ENCODE results near the gene PLCH1. TPM values are rescaled to one million over a fixed set of nuclear protein-coding genes. Genes with fewer than 3 reads are reported as not detected.
A peak's percentile ranks its signal among the peaks of the same experiment; 100 is the strongest.

The PLCH1 gene
- total RNA-seq, 2 experiments from 2014 or later: 0.16 to 0.26 TPM

DNA sequence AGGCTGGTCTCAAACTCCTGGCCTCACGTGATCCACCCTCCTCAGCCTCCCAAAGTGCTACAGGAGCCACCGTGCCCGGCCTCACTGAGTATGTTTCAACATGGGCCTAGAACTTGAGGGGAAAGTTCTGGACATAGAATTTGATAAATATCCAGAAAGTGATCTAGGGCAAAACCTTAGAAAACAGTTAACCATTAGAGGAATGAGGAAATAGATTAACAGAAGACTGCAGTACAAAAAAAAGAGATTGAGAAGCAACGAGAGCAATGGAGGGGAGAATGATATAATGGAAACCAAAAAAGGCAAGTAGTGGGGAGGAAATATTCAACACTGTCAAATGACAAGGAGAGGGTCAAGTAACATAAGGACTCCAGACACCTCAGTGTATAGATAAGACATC lies 191.5 kb downstream of the PLCH1 start:
- ChIA-PET POLR2A (no interaction called here), CTCF (no interaction called here)
- no peak for ATAC-seq
- Mint-ChIP-seq H3K36me3 (ENCODE audit: low read depth) (no peaks in the 10 kb centered on the region), H3K9me3 (ENCODE audit: low read depth) (no peaks in the 10 kb centered on the region), H3K27ac (no peak overlapping the region), H3K4me1 (peaks cover 37% of the 10 kb centered on the region), H3K4me3 (no peak overlapping the region), H3K27me3 (no peaks in the 10 kb centered on the region)
- no peak for DNase-seq
- intact Hi-C loops (cut with DNase I, micrococcal nuclease): no loop called here

DNA sequence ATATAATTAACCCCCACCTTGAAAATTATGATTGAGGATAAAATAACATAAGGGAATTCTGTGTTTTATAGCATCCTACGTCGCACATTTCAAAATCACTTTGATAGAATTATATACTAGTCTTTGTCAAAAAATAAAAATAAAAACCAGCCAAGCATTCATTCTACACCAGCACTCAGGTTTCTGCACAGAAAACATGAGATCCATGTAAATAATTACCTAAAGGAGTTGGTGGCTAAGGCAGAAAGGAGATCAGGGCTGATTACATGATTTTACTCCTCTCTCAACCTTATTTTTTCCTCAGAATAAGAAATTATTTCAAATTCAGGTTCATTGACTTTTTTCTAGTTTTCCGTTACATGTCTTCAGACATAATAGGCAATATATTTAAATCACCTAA lies 194.5 kb downstream of the PLCH1 start:
- Mint-ChIP-seq H3K9me3 (ENCODE audit: low read depth) (no peaks in the 10 kb centered on the region), H3K36me3 (ENCODE audit: low read depth) (no peaks in the 10 kb centered on the region), H3K4me3 (no peak overlapping the region), H3K27me3 (no peaks in the 10 kb centered on the region), H3K4me1 (peaks cover 36% of the 10 kb centered on the region), H3K27ac (no peak overlapping the region)
- POLR2A ChIA-PET: no interaction called here
- CTCF ChIA-PET: no interaction called here
- ATAC-seq: no peak
- no peak for DNase-seq
- intact Hi-C loops (cut with DNase I, micrococcal nuclease): no loop called here

DNA sequence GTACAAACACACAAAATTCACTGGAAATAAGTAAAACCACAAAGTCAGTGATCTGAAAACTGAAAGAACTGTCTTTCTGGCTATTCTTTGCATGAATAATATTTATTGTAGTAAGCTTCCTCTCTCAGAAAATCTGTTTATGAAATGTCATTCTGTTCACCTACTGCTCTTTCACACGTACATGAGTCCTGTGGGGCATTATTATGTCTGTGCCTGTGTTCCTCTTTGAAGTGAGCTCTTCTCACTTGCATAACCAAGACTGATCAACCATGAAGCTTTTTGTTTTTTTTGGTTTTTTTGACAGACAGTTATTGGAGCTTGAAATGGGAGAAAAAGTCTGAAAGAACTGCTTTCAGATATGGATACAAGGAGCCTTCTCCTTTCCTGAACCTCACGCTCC lies 195.8 kb downstream of the PLCH1 start:
- intact Hi-C loops (cut with DNase I, micrococcal nuclease): no loop called here
- Mint-ChIP-seq H3K36me3 (ENCODE audit: low read depth) (no peaks in the 10 kb centered on the region), H3K4me3 (no peak overlapping the region), H3K27ac (peak overlapping the region; percentile 49), H3K27me3 (no peaks in the 10 kb centered on the region), H3K4me1 (peaks cover 23% of the 10 kb centered on the region), H3K9me3 (ENCODE audit: low read depth) (no peaks in the 10 kb centered on the region)
- POLR2A ChIA-PET: interaction anchor here (1.2 kb wide), 1 partner anchor 18 kb away, joined by 3 read pairs; no protein-coding TSS in a partner anchor
- DNase-seq (no peak), ATAC-seq (peak; percentile 84)
- CTCF ChIA-PET: no interaction called here

GRCh38 chr3:155548195-155548594 lies 196.7 kb downstream of the PLCH1 start:
- no peaks in the 10 kb centered on the region for H3K36me3 Mint-ChIP-seq (ENCODE audit: low read depth)
- no peaks in the 10 kb centered on the region for H3K27me3 Mint-ChIP-seq
- DNase-seq: no peak
- intact Hi-C loops (cut with DNase I, micrococcal nuclease): no loop called here
- ChIA-PET POLR2A (interaction anchor here (1.2 kb wide), 1 partner anchor 17 kb away, joined by 3 read pairs; no protein-coding TSS in a partner anchor), CTCF (interaction anchor here (0.6 kb wide), 1 partner anchor 9 kb away, joined by 3 read pairs; no protein-coding TSS in a partner anchor)
- H3K9me3 Mint-ChIP-seq (ENCODE audit: low read depth): no peaks in the 10 kb centered on the region
- H3K4me1 Mint-ChIP-seq: peaks cover 14% of the 10 kb centered on the region
- H3K27ac Mint-ChIP-seq: no peak overlapping the region
- no peak overlapping the region for H3K4me3 Mint-ChIP-seq
- no peak for ATAC-seq

- POLR2A ChIA-PET: no interaction called here
- intact Hi-C loops (cut with DNase I, micrococcal nuclease): no loop called here
- Mint-ChIP-seq H3K27me3 (no peaks in the 10 kb centered on the region), H3K36me3 (ENCODE audit: low read depth) (no peaks in the 10 kb centered on the region), H3K27ac (no peak overlapping the region), H3K4me3 (no peak overlapping the region), H3K4me1 (no peaks in the 10 kb centered on the region), H3K9me3 (ENCODE audit: low read depth) (peaks cover 20% of the 10 kb centered on the region)
- CTCF ChIA-PET: no interaction called here
- ATAC-seq: no peak
- no peak for DNase-seq
Observed at GRCh38 chr3:155535098-155535497, 209.8 kb downstream of the PLCH1 start.

DNA sequence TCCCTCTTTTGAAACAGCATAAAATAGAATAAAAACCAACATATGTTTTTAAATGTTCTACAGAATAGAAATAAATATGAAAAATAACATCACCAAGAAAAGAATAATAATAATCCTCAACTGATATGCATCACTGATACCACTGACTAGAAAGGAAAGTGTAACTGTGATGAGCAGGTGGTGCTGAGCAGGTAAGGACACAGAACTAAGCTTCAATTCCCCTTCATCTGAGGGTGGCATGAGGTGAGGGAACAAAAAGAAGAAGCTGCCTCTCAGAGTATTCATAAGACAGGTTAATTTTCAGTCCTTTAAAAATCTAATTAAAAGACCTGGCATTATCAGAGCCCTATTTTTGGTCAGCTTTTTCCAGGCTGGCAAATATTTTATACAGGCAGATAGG lies 216.3 kb downstream of the PLCH1 start:
- Mint-ChIP-seq H3K9me3 (ENCODE audit: low read depth) (peaks cover 4% of the 10 kb centered on the region), H3K27ac (no peak overlapping the region), H3K36me3 (ENCODE audit: low read depth) (no peaks in the 10 kb centered on the region), H3K27me3 (no peaks in the 10 kb centered on the region), H3K4me1 (no peaks in the 10 kb centered on the region), H3K4me3 (no peak overlapping the region)
- no peak for DNase-seq
- intact Hi-C loops (cut with DNase I, micrococcal nuclease): no loop called here
- CTCF ChIA-PET: interaction anchor here (0.6 to 1.1 kb wide), 2 partner anchors 8 to 293 kb away, joined by 3 to 7 read pairs; no protein-coding TSS in a partner anchor
- POLR2A ChIA-PET: no interaction called here
- ATAC-seq: no peak

GRCh38 chr3:155525324-155525833 lies 219.5 kb downstream of the PLCH1 start:
- no peak overlapping the region for H3K27ac Mint-ChIP-seq
- CTCF ChIA-PET: no interaction called here

GRCh38 chr3:155520463-155520862 lies 224.4 kb downstream of the PLCH1 start:
- peaks cover 1% of the 10 kb centered on the region for H3K27me3 Mint-ChIP-seq
- H3K4me3 Mint-ChIP-seq: no peak overlapping the region
- ChIA-PET CTCF (interaction anchor here (1.6 kb wide), 1 partner anchor 8 kb away, joined by 3 read pairs; no protein-coding TSS in a partner anchor), POLR2A (no interaction called here)
- H3K9me3 Mint-ChIP-seq (ENCODE audit: low read depth): no peaks in the 10 kb centered on the region
- no peak for ATAC-seq
- intact Hi-C loops (cut with DNase I, micrococcal nuclease): no loop called here
- no peak overlapping the region for H3K27ac Mint-ChIP-seq
- no peaks in the 10 kb centered on the region for H3K36me3 Mint-ChIP-seq (ENCODE audit: low read depth)
- no peaks in the 10 kb centered on the region for H3K4me1 Mint-ChIP-seq
- no peak for DNase-seq

More at GRCh38 chr3:155525324-155525833, 219.5 kb downstream of the PLCH1 start:
- no peak overlapping the region for H3K4me3 Mint-ChIP-seq
- H3K36me3 Mint-ChIP-seq (ENCODE audit: low read depth): no peaks in the 10 kb centered on the region
- POLR2A ChIA-PET: no interaction called here
- H3K27me3 Mint-ChIP-seq: no peaks in the 10 kb centered on the region
- DNase-seq (no peak), ATAC-seq (no peak)
- H3K4me1 Mint-ChIP-seq: no peaks in the 10 kb centered on the region
- H3K9me3 Mint-ChIP-seq (ENCODE audit: low read depth): peaks cover under 1% of the 10 kb centered on the region
- intact Hi-C loops (cut with DNase I, micrococcal nuclease): no loop called here

DNA sequence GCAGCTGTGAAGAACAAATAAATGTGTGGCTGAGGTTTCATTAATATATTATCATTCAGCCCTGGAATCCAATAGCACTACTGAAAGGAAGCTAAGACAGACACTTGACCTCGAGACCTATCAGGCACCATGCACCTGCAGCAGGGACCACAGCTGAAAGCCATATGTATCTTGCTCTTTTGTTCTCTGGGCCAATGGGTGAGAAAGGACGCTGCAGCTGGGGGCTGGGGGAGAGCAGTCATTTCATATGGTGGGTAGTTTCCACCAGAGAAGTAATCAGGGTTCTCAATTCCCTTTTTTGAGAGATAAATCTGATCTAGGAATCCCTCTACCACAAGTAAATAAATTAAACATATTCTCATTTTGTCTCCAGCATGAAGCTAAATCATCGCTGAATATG lies 225.8 kb downstream of the PLCH1 start:
- peaks cover 1% of the 10 kb centered on the region for H3K27me3 Mint-ChIP-seq
- no peak overlapping the region for H3K27ac Mint-ChIP-seq
- H3K9me3 Mint-ChIP-seq (ENCODE audit: low read depth): no peaks in the 10 kb centered on the region
- no peaks in the 10 kb centered on the region for H3K36me3 Mint-ChIP-seq (ENCODE audit: low read depth)
- no peaks in the 10 kb centered on the region for H3K4me1 Mint-ChIP-seq
- ATAC-seq (no peak), DNase-seq (no peak)
- POLR2A ChIA-PET: no interaction called here
- CTCF ChIA-PET: no interaction called here
- intact Hi-C loops (cut with DNase I, micrococcal nuclease): no loop called here
- no peak overlapping the region for H3K4me3 Mint-ChIP-seq

- CTCF ChIA-PET: interaction anchor here (0.7 kb wide), 1 partner anchor 1238 kb away, joined by 3 read pairs; no protein-coding TSS in a partner anchor
- H3K36me3 Mint-ChIP-seq (ENCODE audit: low read depth): no peaks in the 10 kb centered on the region
- no peak for ATAC-seq
- no peak overlapping the region for H3K4me3 Mint-ChIP-seq
- no peaks in the 10 kb centered on the region for H3K9me3 Mint-ChIP-seq (ENCODE audit: low read depth)
- no peak for DNase-seq
- intact Hi-C loops (cut with DNase I, micrococcal nuclease): loop anchor here in 1 of 2 experiments (1.0 kb wide), 1 partner anchor 17 kb away; no protein-coding TSS in a partner anchor
- peaks cover 1% of the 10 kb centered on the region for H3K27me3 Mint-ChIP-seq
- no peaks in the 10 kb centered on the region for H3K4me1 Mint-ChIP-seq
- POLR2A ChIA-PET: no interaction called here
- H3K27ac Mint-ChIP-seq: no peak overlapping the region
Observed at GRCh38 chr3:155517903-155518302, 227.0 kb downstream of the PLCH1 start.

GRCh38 chr3:155516439-155516838 lies 228.4 kb downstream of the PLCH1 start:
- Mint-ChIP-seq H3K27ac (no peak overlapping the region), H3K9me3 (ENCODE audit: low read depth) (peaks cover 8% of the 10 kb centered on the region), H3K36me3 (ENCODE audit: low read depth) (no peaks in the 10 kb centered on the region), H3K4me1 (no peaks in the 10 kb centered on the region), H3K4me3 (no peak overlapping the region), H3K27me3 (peaks cover 1% of the 10 kb centered on the region)
- no peak for ATAC-seq
- intact Hi-C loops (cut with DNase I, micrococcal nuclease): no loop called here
- no peak for DNase-seq
- ChIA-PET POLR2A (no interaction called here), CTCF (no interaction called here)

DNA sequence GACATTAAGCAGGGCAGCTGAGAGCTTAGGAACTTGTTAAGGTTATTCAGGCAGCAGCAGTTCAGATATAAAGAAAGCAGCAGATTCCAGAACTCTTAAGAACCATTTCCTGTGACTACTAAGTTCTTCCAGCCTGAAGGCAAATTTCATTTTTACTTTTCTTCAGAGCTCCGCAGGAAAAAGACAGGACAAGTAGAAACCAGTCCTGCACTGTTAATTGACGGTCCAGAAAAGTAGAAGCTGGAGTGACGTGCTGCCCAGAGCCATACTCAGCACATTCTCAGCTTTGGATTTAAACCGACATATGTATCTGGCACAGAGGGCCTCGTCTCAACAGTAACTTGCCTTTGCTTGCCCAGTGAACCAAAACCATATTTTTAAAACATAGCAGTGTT lies 232.0 kb downstream of the PLCH1 start:
- no peak overlapping the region for H3K27ac Mint-ChIP-seq
- peaks cover 1% of the 10 kb centered on the region for H3K27me3 Mint-ChIP-seq
- H3K36me3 Mint-ChIP-seq (ENCODE audit: low read depth): no peaks in the 10 kb centered on the region
- no peak for DNase-seq
- intact Hi-C loops (cut with DNase I, micrococcal nuclease): no loop called here
- no peaks in the 10 kb centered on the region for H3K4me1 Mint-ChIP-seq
- H3K9me3 Mint-ChIP-seq (ENCODE audit: low read depth): peaks cover 8% of the 10 kb centered on the region
- no peak overlapping the region for H3K4me3 Mint-ChIP-seq
- no peak for ATAC-seq
- POLR2A ChIA-PET: no interaction called here
- CTCF ChIA-PET: no interaction called here

Data from activated CD4-positive, alpha-beta T cell treated with anti-CD3 and anti-CD28 coated beads for 36 hours (primary cell).